ENCODE measurements around the gene MCTP2. TPM values are rescaled to one million over a fixed set of nuclear protein-coding genes. Genes with fewer than 3 reads are reported as not detected.
"Not testable (repeated sequence)": the region's sequence is repeated elsewhere in the genome, so short reads cannot be mapped to it uniquely, and the experiment has no call there.

Gene MCTP2
- polyA plus RNA-seq, 1 experiment, result 18.1 TPM

- Histone ChIP-seq H3K4me3 (ENCODE audit: low read depth, low read length) (no peak overlapping the region), H3K27ac (ENCODE audit: low read depth, low read length) (no peak overlapping the region), H3K27me3 (ENCODE audit: control insufficient read depth, insufficient read depth, low read length) (no peaks in the 10 kb centered on the region), H3K9me3 (ENCODE audit: control insufficient read depth, insufficient read depth, low read length) (no peaks in the 10 kb centered on the region)
- ChIA-PET CTCF (no interaction called here), POLR2A (no interaction called here)
- no peak for TF ChIP-seq CTCF (IDR thresholded peaks at IDR 0.05; ENCODE audit: low read depth, low read length)
- DNase-seq (ENCODE audit: low read depth, low spot score), result no peak
These were observed 249.0 kb downstream of the MCTP2 start for GRCh38 chr15:94480289-94480834.

- TF ChIP-seq CTCF (IDR thresholded peaks at IDR 0.05; ENCODE audit: low read depth, low read length), result no peak
- POLR2A ChIA-PET, result no interaction called here
- no peak overlapping the region for H3K27ac ChIP-seq (ENCODE audit: low read depth, low read length)
These were observed 253.9 kb downstream of the MCTP2 start for GRCh38 chr15:94485148-94485719.

GRCh38 chr15:94487635-94488034, 256.3 kb downstream of the MCTP2 start:
- no peaks in the 10 kb centered on the region for H3K9me3 ChIP-seq (ENCODE audit: control insufficient read depth, insufficient read depth, low read length)
- POLR2A ChIA-PET, result no interaction called here
- H3K4me3 ChIP-seq (ENCODE audit: low read depth, low read length), result no peak overlapping the region
- CTCF ChIA-PET, result no interaction called here
- no peak overlapping the region for H3K27ac ChIP-seq (ENCODE audit: low read depth, low read length)
- H3K27me3 ChIP-seq (ENCODE audit: control insufficient read depth, insufficient read depth, low read length), result no peaks in the 10 kb centered on the region
- DNase-seq (ENCODE audit: low read depth, low spot score), result no peak
- TF ChIP-seq CTCF (IDR thresholded peaks at IDR 0.05; ENCODE audit: low read depth, low read length), result no peak

More at GRCh38 chr15:94485148-94485719, 253.9 kb downstream of the MCTP2 start:
- H3K27me3 ChIP-seq (ENCODE audit: control insufficient read depth, insufficient read depth, low read length), result no peaks in the 10 kb centered on the region
- no peaks in the 10 kb centered on the region for H3K9me3 ChIP-seq (ENCODE audit: control insufficient read depth, insufficient read depth, low read length)
- CTCF ChIA-PET, result no interaction called here
- no peak overlapping the region for H3K4me3 ChIP-seq (ENCODE audit: low read depth, low read length)
- no peak for DNase-seq (ENCODE audit: low read depth, low spot score)

- no peaks in the 10 kb centered on the region for H3K27me3 ChIP-seq (ENCODE audit: control insufficient read depth, insufficient read depth, low read length)
- H3K9me3 ChIP-seq (ENCODE audit: control insufficient read depth, insufficient read depth, low read length), result no peaks in the 10 kb centered on the region
- no peak overlapping the region for H3K4me3 ChIP-seq (ENCODE audit: low read depth, low read length)
- H3K27ac ChIP-seq (ENCODE audit: low read depth, low read length), result no peak overlapping the region
- POLR2A ChIA-PET, result no interaction called here
- DNase-seq (ENCODE audit: low read depth, low spot score), result no peak
- CTCF ChIA-PET, result no interaction called here
- no peak for TF ChIP-seq CTCF (IDR thresholded peaks at IDR 0.05; ENCODE audit: low read depth, low read length)
These were observed 261.8 kb downstream of the MCTP2 start for GRCh38 chr15:94493176-94493575.

- H3K4me3 ChIP-seq (ENCODE audit: low read depth, low read length); DNase-seq (ENCODE audit: low read depth, low spot score); H3K27me3 ChIP-seq (ENCODE audit: control insufficient read depth, insufficient read depth, low read length); H3K9me3 ChIP-seq (ENCODE audit: control insufficient read depth, insufficient read depth, low read length); CTCF ChIA-PET; H3K27ac ChIP-seq (ENCODE audit: low read depth, low read length); POLR2A ChIA-PET: not testable (repeated sequence)
These were observed 262.2 kb downstream of the MCTP2 start for GRCh38 chr15:94493586-94493985.
